Measurements from ENCODE around the gene FOXN3.

The FOXN3 gene

GRCh38 chr14:89386212-89386886 is 30.7 kb downstream of the FOXN3 start:
- Histone ChIP-seq H3K9me3 (ENCODE audit: control insufficient read depth, low read length) (no peaks in the 10 kb centered on the region), H3K27ac (ENCODE audit: insufficient read depth, low read depth, low read length, poor library complexity, severe bottlenecking) (no peak overlapping the region), H3K4me1 (ENCODE audit: control insufficient read depth, insufficient read depth, low read length) (peaks cover 6% of the 10 kb centered on the region), H3K4me3 (ENCODE audit: insufficient read depth, low read depth, low read length) (no peak overlapping the region), H3K36me3 (ENCODE audit: control insufficient read depth, insufficient read depth, low read length) (no peaks in the 10 kb centered on the region), H3K27me3 (ENCODE audit: control insufficient read depth, insufficient read depth, low read length, poor library complexity, severe bottlenecking) (no peaks in the 10 kb centered on the region)
- WGBS, 2 experiments: 91 to 92% methylated on average over 9 of the region's 9 CpGs

- Histone ChIP-seq H3K9me3 (ENCODE audit: control insufficient read depth, low read length) (no peaks in the 10 kb centered on the region), H3K27ac (ENCODE audit: insufficient read depth, low read depth, low read length, poor library complexity, severe bottlenecking) (no peak overlapping the region), H3K4me3 (ENCODE audit: insufficient read depth, low read depth, low read length) (no peak overlapping the region), H3K36me3 (ENCODE audit: control insufficient read depth, insufficient read depth, low read length) (no peaks in the 10 kb centered on the region), H3K4me1 (ENCODE audit: control insufficient read depth, insufficient read depth, low read length) (peaks cover 5% of the 10 kb centered on the region), H3K27me3 (ENCODE audit: control insufficient read depth, insufficient read depth, low read length, poor library complexity, severe bottlenecking) (no peaks in the 10 kb centered on the region)
- 97 to 100% methylated on average over 2 to 3 of the region's 3 CpGs for WGBS, 2 experiments
These were observed 32.4 kb downstream of the FOXN3 start for GRCh38 chr14:89384636-89385035.

GRCh38 chr14:89384023-89384422 is 33.0 kb downstream of the FOXN3 start:
- Histone ChIP-seq H3K4me1 (ENCODE audit: control insufficient read depth, insufficient read depth, low read length) (no peaks in the 10 kb centered on the region), H3K27ac (ENCODE audit: insufficient read depth, low read depth, low read length, poor library complexity, severe bottlenecking) (no peak overlapping the region), H3K9me3 (ENCODE audit: control insufficient read depth, low read length) (no peaks in the 10 kb centered on the region), H3K4me3 (ENCODE audit: insufficient read depth, low read depth, low read length) (no peak overlapping the region), H3K27me3 (ENCODE audit: control insufficient read depth, insufficient read depth, low read length, poor library complexity, severe bottlenecking) (no peaks in the 10 kb centered on the region), H3K36me3 (ENCODE audit: control insufficient read depth, insufficient read depth, low read length) (no peaks in the 10 kb centered on the region)
- 93 to 98% methylated on average over 3 of the region's 3 CpGs for WGBS, 2 experiments

GRCh38 chr14:89382901-89383845 is 33.9 kb downstream of the FOXN3 start:
- H3K27ac ChIP-seq (ENCODE audit: insufficient read depth, low read depth, low read length, poor library complexity, severe bottlenecking): no peak overlapping the region
- H3K36me3 ChIP-seq (ENCODE audit: control insufficient read depth, insufficient read depth, low read length): no peaks in the 10 kb centered on the region
- H3K4me3 ChIP-seq (ENCODE audit: insufficient read depth, low read depth, low read length): no peak overlapping the region
- no peaks in the 10 kb centered on the region for H3K4me1 ChIP-seq (ENCODE audit: control insufficient read depth, insufficient read depth, low read length)
- 91 to 93% methylated on average over 12 to 13 of the region's 14 CpGs for WGBS, 2 experiments
- H3K27me3 ChIP-seq (ENCODE audit: control insufficient read depth, insufficient read depth, low read length, poor library complexity, severe bottlenecking): no peaks in the 10 kb centered on the region
- no peaks in the 10 kb centered on the region for H3K9me3 ChIP-seq (ENCODE audit: control insufficient read depth, low read length)

GRCh38 chr14:89382487-89382886 is 34.5 kb downstream of the FOXN3 start:
- Histone ChIP-seq H3K36me3 (ENCODE audit: control insufficient read depth, insufficient read depth, low read length) (no peaks in the 10 kb centered on the region), H3K4me3 (ENCODE audit: insufficient read depth, low read depth, low read length) (no peak overlapping the region), H3K27ac (ENCODE audit: insufficient read depth, low read depth, low read length, poor library complexity, severe bottlenecking) (no peak overlapping the region), H3K27me3 (ENCODE audit: control insufficient read depth, insufficient read depth, low read length, poor library complexity, severe bottlenecking) (no peaks in the 10 kb centered on the region), H3K4me1 (ENCODE audit: control insufficient read depth, insufficient read depth, low read length) (no peaks in the 10 kb centered on the region), H3K9me3 (ENCODE audit: control insufficient read depth, low read length) (no peaks in the 10 kb centered on the region)
- 92 to 93% methylated on average over 5 of the region's 5 CpGs for WGBS, 2 experiments

- Histone ChIP-seq H3K4me1 (ENCODE audit: control insufficient read depth, insufficient read depth, low read length) (no peaks in the 10 kb centered on the region), H3K9me3 (ENCODE audit: control insufficient read depth, low read length) (no peaks in the 10 kb centered on the region), H3K4me3 (ENCODE audit: insufficient read depth, low read depth, low read length) (no peak overlapping the region), H3K27me3 (ENCODE audit: control insufficient read depth, insufficient read depth, low read length, poor library complexity, severe bottlenecking) (no peaks in the 10 kb centered on the region), H3K27ac (ENCODE audit: insufficient read depth, low read depth, low read length, poor library complexity, severe bottlenecking) (no peak overlapping the region), H3K36me3 (ENCODE audit: control insufficient read depth, insufficient read depth, low read length) (no peaks in the 10 kb centered on the region)
- WGBS, 2 experiments: 96 to 97% methylated on average over 16 of the region's 16 CpGs
These were observed 36.9 kb downstream of the FOXN3 start for GRCh38 chr14:89379891-89380820.

- Histone ChIP-seq H3K36me3 (ENCODE audit: control insufficient read depth, insufficient read depth, low read length) (no peaks in the 10 kb centered on the region), H3K27me3 (ENCODE audit: control insufficient read depth, insufficient read depth, low read length, poor library complexity, severe bottlenecking) (no peaks in the 10 kb centered on the region), H3K4me1 (ENCODE audit: control insufficient read depth, insufficient read depth, low read length) (no peaks in the 10 kb centered on the region), H3K4me3 (ENCODE audit: insufficient read depth, low read depth, low read length) (no peak overlapping the region), H3K9me3 (ENCODE audit: control insufficient read depth, low read length) (no peaks in the 10 kb centered on the region), H3K27ac (ENCODE audit: insufficient read depth, low read depth, low read length, poor library complexity, severe bottlenecking) (no peak overlapping the region)
- 95 to 96% methylated on average over 9 of the region's 9 CpGs for WGBS, 2 experiments
These were observed 38.0 kb downstream of the FOXN3 start for GRCh38 chr14:89379006-89379405.

- Histone ChIP-seq H3K36me3 (ENCODE audit: control insufficient read depth, insufficient read depth, low read length) (no peaks in the 10 kb centered on the region), H3K4me3 (ENCODE audit: insufficient read depth, low read depth, low read length) (no peak overlapping the region), H3K27ac (ENCODE audit: insufficient read depth, low read depth, low read length, poor library complexity, severe bottlenecking) (no peak overlapping the region), H3K4me1 (ENCODE audit: control insufficient read depth, insufficient read depth, low read length) (no peaks in the 10 kb centered on the region), H3K27me3 (ENCODE audit: control insufficient read depth, insufficient read depth, low read length, poor library complexity, severe bottlenecking) (no peaks in the 10 kb centered on the region), H3K9me3 (ENCODE audit: control insufficient read depth, low read length) (no peaks in the 10 kb centered on the region)
- WGBS, 2 experiments: 94 to 97% methylated on average over 5 of the region's 5 CpGs
These were observed 38.9 kb downstream of the FOXN3 start for GRCh38 chr14:89378119-89378518.

GRCh38 chr14:89377544-89377943 is 39.5 kb downstream of the FOXN3 start:
- Histone ChIP-seq H3K4me3 (ENCODE audit: insufficient read depth, low read depth, low read length) (no peak overlapping the region), H3K27ac (ENCODE audit: insufficient read depth, low read depth, low read length, poor library complexity, severe bottlenecking) (no peak overlapping the region), H3K4me1 (ENCODE audit: control insufficient read depth, insufficient read depth, low read length) (no peaks in the 10 kb centered on the region), H3K27me3 (ENCODE audit: control insufficient read depth, insufficient read depth, low read length, poor library complexity, severe bottlenecking) (no peaks in the 10 kb centered on the region), H3K36me3 (ENCODE audit: control insufficient read depth, insufficient read depth, low read length) (no peaks in the 10 kb centered on the region), H3K9me3 (ENCODE audit: control insufficient read depth, low read length) (no peaks in the 10 kb centered on the region)
- WGBS, 2 experiments: 94 to 96% methylated on average over 3 of the region's 3 CpGs

Measured in ectodermal cell (in vitro differentiated cells).